Esophagus muscularis mucosa (tissue), 4 donors: Measurements from ENCODE around the gene GIPC1. TPM values are rescaled to one million over a fixed set of nuclear protein-coding genes. Genes with fewer than 3 reads are reported as not detected.

Experiments
- DNase-seq: peaks from one replicate; pipeline ENCODE4 v3.0.0-alpha.2; 2017; ENCODE audit errors: extremely low spot score
- H3K27ac ChIP-seq, 4 donors: fragments of 200-600 bp; sonication (generic); replicated peaks in 1 of 4; 1 replicate in 3 of 4; 2 replicates in 1 of 4; pipeline ENCODE4 v1.5.1; 2016 to 2019; ENCODE audit warnings: mild to moderate bottlenecking in 1 of 4
- H3K27me3 ChIP-seq, 4 donors: fragments of 200-600 bp; sonication (generic); one replicate each; pipeline versions ENCODE4 v1.5.1 to v1.6.0; 2016 to 2019
- H3K36me3 ChIP-seq, 4 donors: fragments of 200-600 bp; sonication (generic); one replicate each; pipeline ENCODE4 v1.5.1; 2016 to 2019
- H3K4me1 ChIP-seq, 4 donors: fragments of 200-600 bp; sonication (generic); one replicate each; pipeline ENCODE4 v1.5.1; 2016 to 2019
- H3K4me3 ChIP-seq, 4 donors: fragments of 200-600 bp; sonication (generic); 1 replicate in 2 of 4; 2 replicates in 2 of 4; pipeline ENCODE4 v1.5.1; 2016 to 2019; ENCODE audit warnings: mild to moderate bottlenecking in 4 of 4, moderate library complexity in 1 of 4
- H3K9me3 ChIP-seq, 4 donors: fragments of 200-600 bp; sonication (generic); 1 replicate in 3 of 4; 2 replicates in 1 of 4; pipeline ENCODE4 v1.5.1; 2016 to 2019
- EP300 ChIP-seq: sonication (generic); formaldehyde crosslinking; IDR thresholded peaks from one replicate; pipeline ENCODE4 v1.6.1; 2017; ENCODE audit warnings: antibody characterized with exemption
- POLR2A ChIP-seq: fragments of 450-650 bp; IDR thresholded peaks from one replicate; pipeline ENCODE4 v1.6.1; 2017; ENCODE audit warnings: antibody characterized with exemption, moderate library complexity, mild to moderate bottlenecking, low read depth
- POLR2AphosphoS5 ChIP-seq, 2 donors: sonication (generic); formaldehyde crosslinking; IDR thresholded peaks; one replicate each; pipeline ENCODE4 v1.6.1; 2017; ENCODE audit warnings: antibody characterized with exemption in 2 of 2
- WGBS: methylation state at CpG from one replicate; pipeline ENCODE4 v1.1.5; 2018; 5-methylcytosine and 5-hydroxymethylcytosine counted together
- intact Hi-C: fragments of 100-400 bp; cut with DNase I; formaldehyde crosslinking; loops from one replicate; pipeline ENCODE4 v1.15.1; 2023
- total RNA-seq, 4 donors: library from RNA; depleted of rRNA; stranded (reverse); fragments of >200 nt; gene quantifications; one replicate each; pipeline versions ENCODE4 v1.1.0 to v1.2.1, GENCODE V29; 2016
- TF ChIP-seq, protein P1 (sequence below), 3 experiments: fragments of 200-600 bp in 2 of 3; fragments of 450-650 bp in 1 of 3; sonication (generic) in 2 of 3; IDR thresholded peaks; one replicate each; pipeline ENCODE4 v1.5.1; 2017 to 2019; ENCODE audit warnings: antibody characterized with exemption in 3 of 3, mild to moderate bottlenecking in 2 of 3, moderate library complexity in 1 of 3

GIPC1 gene
- total RNA-seq, 4 donors from 2014 or later: 88.5 to 138 (median 108) TPM

DNA sequence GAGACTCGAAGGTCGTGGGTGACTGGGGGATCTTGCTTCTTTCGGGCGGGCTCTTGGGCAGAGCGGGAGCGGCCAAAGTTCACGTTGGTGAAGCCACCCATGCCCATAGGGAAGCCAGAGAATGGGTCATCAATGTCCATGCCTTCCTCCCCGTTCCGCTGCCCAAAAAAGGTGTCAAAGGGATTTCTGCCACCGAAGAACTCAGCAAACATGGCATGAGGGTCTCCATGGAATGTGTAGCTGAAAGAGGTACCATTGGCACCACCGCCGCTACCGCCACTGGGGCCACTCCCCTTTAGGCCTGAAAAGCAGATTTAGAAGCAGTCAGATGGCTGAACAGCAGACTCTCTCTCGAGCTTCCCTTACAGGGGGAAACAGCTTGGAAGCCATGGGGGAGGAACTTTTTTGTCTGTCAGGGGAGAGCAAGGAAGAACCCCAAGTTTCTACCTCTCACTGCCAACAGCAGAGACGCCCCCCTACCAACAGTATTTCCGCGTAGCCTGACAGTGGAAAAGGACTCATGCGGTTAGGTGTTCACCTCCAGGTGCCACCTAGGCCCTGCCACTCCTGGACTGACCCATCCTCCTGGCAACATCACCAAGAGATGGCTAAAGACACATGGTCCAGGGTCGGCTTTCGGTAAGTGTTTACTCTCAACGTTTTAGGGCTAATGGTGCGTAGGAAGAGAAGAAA lies 21.0 kb upstream of the GIPC1 start:
- 31% methylated on average over 22 of the region's 22 CpGs for WGBS
- TF ChIP-seq, protein P1, sequence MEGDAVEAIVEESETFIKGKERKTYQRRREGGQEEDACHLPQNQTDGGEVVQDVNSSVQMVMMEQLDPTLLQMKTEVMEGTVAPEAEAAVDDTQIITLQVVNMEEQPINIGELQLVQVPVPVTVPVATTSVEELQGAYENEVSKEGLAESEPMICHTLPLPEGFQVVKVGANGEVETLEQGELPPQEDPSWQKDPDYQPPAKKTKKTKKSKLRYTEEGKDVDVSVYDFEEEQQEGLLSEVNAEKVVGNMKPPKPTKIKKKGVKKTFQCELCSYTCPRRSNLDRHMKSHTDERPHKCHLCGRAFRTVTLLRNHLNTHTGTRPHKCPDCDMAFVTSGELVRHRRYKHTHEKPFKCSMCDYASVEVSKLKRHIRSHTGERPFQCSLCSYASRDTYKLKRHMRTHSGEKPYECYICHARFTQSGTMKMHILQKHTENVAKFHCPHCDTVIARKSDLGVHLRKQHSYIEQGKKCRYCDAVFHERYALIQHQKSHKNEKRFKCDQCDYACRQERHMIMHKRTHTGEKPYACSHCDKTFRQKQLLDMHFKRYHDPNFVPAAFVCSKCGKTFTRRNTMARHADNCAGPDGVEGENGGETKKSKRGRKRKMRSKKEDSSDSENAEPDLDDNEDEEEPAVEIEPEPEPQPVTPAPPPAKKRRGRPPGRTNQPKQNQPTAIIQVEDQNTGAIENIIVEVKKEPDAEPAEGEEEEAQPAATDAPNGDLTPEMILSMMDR (IDR thresholded peaks at IDR 0.05): no peak
- TF ChIP-seq EP300: no peak
- TF ChIP-seq POLR2AphosphoS5 (IDR thresholded peaks at IDR 0.05): no peak
- TF ChIP-seq POLR2A: no peak
- DNase-seq: no peak
- Histone ChIP-seq H3K4me3 (peak overlapping the region; percentile 80 to 100 (median 98)), H3K9me3 (no peaks in the 10 kb centered on the region), H3K27me3 (peaks cover 0 to 3% (median 0%) of the 10 kb centered on the region in 4 donors), H3K27ac (peak overlapping the region; percentile 99 to 100 (median 100)), H3K4me1 (peaks cover 36 to 50% (median 48%) of the 10 kb centered on the region in 4 donors), H3K36me3 (peaks cover 28 to 42% (median 33%) of the 10 kb centered on the region in 4 donors)
- intact Hi-C loops: no loop called here

DNA sequence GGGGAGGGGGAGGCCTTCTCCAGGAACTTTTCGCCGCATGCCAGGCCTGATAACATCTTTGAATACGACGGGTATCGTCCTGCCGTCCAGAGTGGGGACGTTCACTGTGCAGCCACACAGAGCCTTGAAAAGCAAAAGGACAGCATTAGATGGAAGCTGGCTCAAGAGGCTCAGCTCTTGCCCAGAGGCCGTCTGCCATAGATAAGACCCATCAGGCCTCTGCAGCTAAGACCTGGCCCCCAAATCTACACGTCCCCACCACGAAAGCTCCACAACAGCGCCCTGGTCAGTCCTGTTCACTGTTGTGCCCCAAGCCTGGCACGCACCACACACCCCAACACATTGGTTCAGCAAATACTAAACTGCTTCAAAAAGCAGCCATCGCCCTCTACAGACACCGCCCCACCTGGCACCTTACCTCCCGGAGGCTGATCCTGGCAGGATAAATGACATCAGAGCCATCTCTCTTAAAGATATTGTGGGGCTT lies 20.2 kb upstream of the GIPC1 start:
- 64% methylated on average over 11 of the region's 15 CpGs for WGBS
- H3K27me3 ChIP-seq: peaks cover 0 to 3% (median 0%) of the 10 kb centered on the region in 4 donors
- peaks cover 28 to 42% (median 33%) of the 10 kb centered on the region in 4 donors for H3K36me3 ChIP-seq
- intact Hi-C loops: no loop called here
- peak overlapping the region; percentile 80 to 100 (median 98) for H3K4me3 ChIP-seq
- H3K9me3 ChIP-seq: no peaks in the 10 kb centered on the region
- H3K27ac ChIP-seq: peak overlapping the region; percentile 99 to 100 (median 100)
- DNase-seq: no peak
- H3K4me1 ChIP-seq: peaks cover 38 to 57% (median 53%) of the 10 kb centered on the region in 4 donors
- TF ChIP-seq, protein P1 (IDR thresholded peaks at IDR 0.05): no peak
- TF ChIP-seq EP300 (no peak), POLR2A (no peak), POLR2AphosphoS5 (IDR thresholded peaks at IDR 0.05) (no peak)

DNA sequence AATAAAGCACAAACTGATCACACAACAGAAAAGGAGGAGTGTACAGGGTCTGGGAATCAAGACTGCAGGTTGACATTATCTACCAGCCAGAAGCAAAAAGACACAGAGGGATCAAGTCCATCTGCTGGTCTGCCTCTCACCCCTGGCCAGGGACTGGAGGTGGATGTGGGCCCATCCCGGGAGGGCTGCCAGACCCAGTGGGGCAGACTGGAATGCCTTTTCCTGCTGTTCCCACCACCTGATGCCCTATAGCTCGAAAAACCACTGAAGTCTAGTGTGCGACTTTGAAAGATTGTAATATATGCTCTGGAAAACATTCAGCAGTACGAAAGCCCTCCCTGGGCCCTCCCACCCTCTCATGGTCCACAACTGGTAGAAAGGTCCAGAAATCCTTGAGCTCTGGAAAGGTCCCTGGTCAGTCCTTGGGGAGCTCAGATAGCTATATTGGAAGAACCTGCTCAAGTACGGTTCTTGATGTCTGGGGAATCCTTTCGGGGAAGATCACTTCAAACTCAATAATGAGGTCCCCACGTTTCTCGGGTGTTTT lies 19.6 kb upstream of the GIPC1 start:
- Histone ChIP-seq H3K27me3 (peaks cover 0 to 3% (median 0%) of the 10 kb centered on the region in 4 donors), H3K9me3 (no peaks in the 10 kb centered on the region), H3K36me3 (peaks cover 28 to 42% (median 33%) of the 10 kb centered on the region in 4 donors), H3K4me1 (peaks cover 39 to 60% (median 58%) of the 10 kb centered on the region in 4 donors), H3K4me3 (peak overlapping the region; percentile 80 to 100 (median 98)), H3K27ac (peak overlapping the region; percentile 14 to 100 (median 100))
- no peak for DNase-seq
- TF ChIP-seq POLR2A (no peak), POLR2AphosphoS5 (IDR thresholded peaks at IDR 0.05) (no peak)
- intact Hi-C loops: no loop called here
- 66% methylated on average over 6 of the region's 8 CpGs for WGBS

DNA sequence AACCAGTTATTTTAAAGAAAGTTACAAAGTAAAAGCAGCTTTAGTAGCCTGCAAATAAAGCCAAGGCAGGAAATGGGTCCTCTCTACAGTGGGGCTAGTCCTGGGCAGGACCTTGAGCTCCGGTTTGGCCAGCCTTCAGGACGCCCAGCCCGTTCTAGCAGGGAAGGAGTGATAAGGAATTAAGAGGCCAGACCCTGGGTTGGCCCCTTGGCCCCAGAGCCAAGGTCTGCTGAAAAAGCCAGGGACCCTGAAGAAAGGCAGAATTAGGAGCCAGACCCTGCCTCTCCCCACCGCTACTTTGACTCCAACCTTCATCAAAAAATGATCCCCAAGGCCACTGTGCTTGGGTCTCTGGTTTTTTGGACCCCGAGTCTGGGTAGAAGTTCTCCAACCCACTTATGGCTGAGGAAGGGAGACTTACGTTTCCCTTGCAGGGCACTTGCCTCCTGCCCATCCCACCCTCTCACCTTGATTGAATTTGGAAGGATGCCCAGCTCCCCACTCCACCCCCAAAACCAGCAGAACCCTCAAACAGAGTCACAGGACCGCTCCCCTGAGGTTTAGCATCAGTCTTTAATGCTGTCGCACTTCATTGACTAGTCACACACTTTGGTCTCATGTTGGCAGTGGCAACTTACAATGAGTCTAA lies 18.4 kb upstream of the GIPC1 start:
- WGBS: 88% methylated on average over 8 of the region's 8 CpGs
- H3K36me3 ChIP-seq: peaks cover 28 to 42% (median 33%) of the 10 kb centered on the region in 4 donors
- intact Hi-C loops: no loop called here
- H3K4me3 ChIP-seq: no peak overlapping the region
- H3K9me3 ChIP-seq: no peaks in the 10 kb centered on the region
- DNase-seq: no peak
- H3K27me3 ChIP-seq: peaks cover 0 to 2% (median 0%) of the 10 kb centered on the region in 4 donors
- H3K27ac ChIP-seq: peak overlapping the region in 2 of 4 donors; percentile 25 to 39
- peaks cover 43 to 64% (median 64%) of the 10 kb centered on the region in 4 donors for H3K4me1 ChIP-seq
- TF ChIP-seq, protein P1 (IDR thresholded peaks at IDR 0.05): no peak
- TF ChIP-seq POLR2A (no peak), EP300 (no peak), POLR2AphosphoS5 (IDR thresholded peaks at IDR 0.05) (no peak)
